Mesenchymal stem cell (in vitro differentiated cells and primary cell): ENCODE data around the gene STX4.
A peak's percentile ranks its signal among the peaks of the same experiment; 100 is the strongest.

ENCODE experiments used
- DNase-seq: peaks from one replicate; pipeline ENCODE4 v3.0.0-alpha.2; 2013
- H2AFZ ChIP-seq: one replicate; pipeline ENCODE4 v1.6.1; 2013; ENCODE audit warnings: low read depth, mild to moderate bottlenecking, control low read depth, inconsistent platforms, low read length, moderate library complexity
- H2AK5ac ChIP-seq: 2 replicates; pipeline ENCODE4 v1.6.1; 2013; ENCODE audit warnings: low read length, moderate library complexity, mild to moderate bottlenecking, inconsistent platforms; ENCODE audit not compliant: severe bottlenecking
- H2BK120ac ChIP-seq: one replicate; pipeline ENCODE4 v1.6.1; 2013; ENCODE audit warnings: low read depth, mild to moderate bottlenecking, inconsistent platforms, low read length, moderate library complexity
- H2BK12ac ChIP-seq, 2 experiments: one replicate each; pipeline ENCODE4 v1.6.1; 2013; ENCODE audit warnings: inconsistent platforms in 2 of 2, low read length in 2 of 2, mild to moderate bottlenecking in 2 of 2, moderate library complexity in 2 of 2, control low read depth in 1 of 2
- H2BK15ac ChIP-seq: one replicate; pipeline ENCODE4 v1.6.1; 2013; ENCODE audit warnings: mild to moderate bottlenecking, low read depth, inconsistent platforms; ENCODE audit not compliant: poor library complexity, severe bottlenecking
- H2BK5ac ChIP-seq: 2 replicates; pipeline ENCODE4 v1.6.1; 2013; ENCODE audit warnings: low read depth, mild to moderate bottlenecking, low read length, control low read depth, inconsistent platforms; ENCODE audit not compliant: poor library complexity, severe bottlenecking
- H3K14ac ChIP-seq, 2 experiments: one replicate each; pipeline ENCODE4 v1.6.1; 2013; ENCODE audit warnings: inconsistent platforms in 2 of 2, low read length in 2 of 2, control low read depth in 1 of 2, mild to moderate bottlenecking in 1 of 2, moderate library complexity in 1 of 2
- H3K18ac ChIP-seq, 2 experiments: one replicate each; pipeline ENCODE4 v1.6.1; 2013; ENCODE audit warnings: inconsistent platforms in 2 of 2, low read length in 2 of 2, control low read depth in 1 of 2, low read depth in 1 of 2, mild to moderate bottlenecking in 1 of 2
- H3K23ac ChIP-seq, 2 experiments: one replicate each; pipeline ENCODE4 v1.6.1; 2013; ENCODE audit warnings: inconsistent platforms in 2 of 2, low read length in 2 of 2, mild to moderate bottlenecking in 2 of 2, moderate library complexity in 2 of 2, control low read depth in 1 of 2
- H3K27ac ChIP-seq: 2 replicates; pipeline ENCODE4 v1.5.1; 2013; ENCODE audit warnings: mild to moderate bottlenecking, moderate library complexity, low read length, control low read depth, inconsistent platforms; ENCODE audit not compliant: poor library complexity, severe bottlenecking
- H3K27me3 ChIP-seq, 2 experiments: 2 replicates each; pipeline versions ENCODE4 v1.6.1 to v1.7.0; 2013; ENCODE audit warnings: low read length in 2 of 2, mild to moderate bottlenecking in 2 of 2, moderate library complexity in 2 of 2, control low read depth in 1 of 2, inconsistent platforms in 1 of 2; ENCODE audit not compliant: control insufficient read depth in 1 of 2, insufficient read depth in 1 of 2
- H3K36me3 ChIP-seq, 2 experiments: 2 replicates each; pipeline versions ENCODE4 v1.6.1 to v1.7.0; 2013; ENCODE audit warnings: low read length in 2 of 2, control low read depth in 1 of 2, inconsistent platforms in 1 of 2, low read depth in 1 of 2, mild to moderate bottlenecking in 1 of 2; ENCODE audit not compliant: insufficient read depth in 2 of 2, control insufficient read depth in 1 of 2
- H3K4ac ChIP-seq, 2 experiments: one replicate each; pipeline ENCODE4 v1.6.1; 2013; ENCODE audit warnings: inconsistent platforms in 2 of 2, low read length in 2 of 2, mild to moderate bottlenecking in 2 of 2, moderate library complexity in 2 of 2, control low read depth in 1 of 2, low read depth in 1 of 2
- H3K4me1 ChIP-seq: 2 replicates; pipeline ENCODE4 v1.6.1; 2013; ENCODE audit warnings: low read depth, low read length, control low read depth; ENCODE audit not compliant: control insufficient read depth, insufficient read depth
- H3K4me2 ChIP-seq: 2 replicates; pipeline ENCODE4 v1.6.1; 2013; ENCODE audit warnings: low read length, mild to moderate bottlenecking, inconsistent platforms; ENCODE audit not compliant: poor library complexity, severe bottlenecking
- H3K4me3 ChIP-seq, 2 experiments: 2 replicates each; pipeline versions ENCODE4 v1.5.1 to v1.7.0; 2013; ENCODE audit warnings: low read length in 2 of 2, mild to moderate bottlenecking in 2 of 2, control low read depth in 1 of 2, low read depth in 1 of 2; ENCODE audit not compliant: insufficient read depth in 1 of 2
- H3K79me1 ChIP-seq: replicated peaks from 2 replicates; pipeline ENCODE4 v1.6.1; 2013; ENCODE audit warnings: mild to moderate bottlenecking, control low read depth, low read length, inconsistent platforms; ENCODE audit not compliant: poor library complexity, severe bottlenecking
- H3K9ac ChIP-seq: 2 replicates; pipeline ENCODE4 v1.7.0; 2013; ENCODE audit warnings: mild to moderate bottlenecking, low read length, moderate library complexity
- H3K9me3 ChIP-seq: 2 replicates; pipeline ENCODE4 v1.7.0; 2013; ENCODE audit warnings: mild to moderate bottlenecking, low read length; ENCODE audit not compliant: control insufficient read depth
- H4K8ac ChIP-seq: one replicate; pipeline ENCODE4 v1.6.1; 2013; ENCODE audit warnings: inconsistent platforms, mild to moderate bottlenecking, low read length, moderate library complexity
- H4K91ac ChIP-seq: one replicate; pipeline ENCODE4 v1.6.1; 2013; ENCODE audit warnings: mild to moderate bottlenecking, low read length, inconsistent platforms
- WGBS: methylation state at CpG from one replicate; pipeline ENCODE4 v1.1.7; 2013; ENCODE audit warnings: mixed read lengths; 5-methylcytosine and 5-hydroxymethylcytosine counted together

The STX4 gene

GRCh38 chr16:31061813-31062440, 28.6 kb downstream of the STX4 start:
- no peak overlapping the region for H2BK12ac ChIP-seq
- no peak overlapping the region for H2BK5ac ChIP-seq
- no peak overlapping the region for H3K27ac ChIP-seq
- H3K9ac ChIP-seq = no peak overlapping the region
- no peak overlapping the region for H3K4me2 ChIP-seq
- peak overlapping the region; percentile 67 for H4K91ac ChIP-seq
- no peak overlapping the region for H2BK15ac ChIP-seq
- no peak overlapping the region for H2BK120ac ChIP-seq
- H3K4me1 ChIP-seq = peaks cover 22% of the 10 kb centered on the region
- H3K4ac ChIP-seq = no peak overlapping the region
- H3K23ac ChIP-seq = no peak overlapping the region
- no peaks in the 10 kb centered on the region for H3K27me3 ChIP-seq
- H3K79me1 ChIP-seq = peaks cover 33% of the 10 kb centered on the region
- H3K36me3 ChIP-seq = peaks cover 46 to 52% of the 10 kb centered on the region in 2 experiments
- H3K18ac ChIP-seq = no peak overlapping the region
- no peak overlapping the region for H2AK5ac ChIP-seq
- peak overlapping the region in 1 of 2 experiments; percentile 35 for H3K4me3 ChIP-seq
- no peak overlapping the region for H3K14ac ChIP-seq
- no peak for DNase-seq
- H3K9me3 ChIP-seq = no peaks in the 10 kb centered on the region
- peak overlapping the region; percentile 47 for H4K8ac ChIP-seq
- H2AFZ ChIP-seq = no peak overlapping the region
- WGBS = 98% methylated on average over 54 of the region's 54 CpGs

- H3K27me3 ChIP-seq = no peaks in the 10 kb centered on the region
- no peak overlapping the region for H2BK5ac ChIP-seq
- H4K91ac ChIP-seq = peak overlapping the region; percentile 52
- H2BK12ac ChIP-seq = peak overlapping the region in 1 of 2 experiments; percentile 61
- H2BK15ac ChIP-seq = no peak overlapping the region
- DNase-seq = no peak
- H3K4me3 ChIP-seq = no peak overlapping the region
- H3K4me2 ChIP-seq = no peak overlapping the region
- no peak overlapping the region for H2AK5ac ChIP-seq
- H2AFZ ChIP-seq = no peak overlapping the region
- peak overlapping the region; percentile 28 for H4K8ac ChIP-seq
- H3K27ac ChIP-seq = no peak overlapping the region
- H3K9ac ChIP-seq = no peak overlapping the region
- 86% methylated on average over 9 of the region's 9 CpGs for WGBS
- H3K18ac ChIP-seq = no peak overlapping the region
- peaks cover 25% of the 10 kb centered on the region for H3K4me1 ChIP-seq
- no peak overlapping the region for H3K4ac ChIP-seq
- no peak overlapping the region for H3K23ac ChIP-seq
- no peak overlapping the region for H3K14ac ChIP-seq
- no peaks in the 10 kb centered on the region for H3K9me3 ChIP-seq
- peaks cover 39% of the 10 kb centered on the region for H3K79me1 ChIP-seq
- no peak overlapping the region for H2BK120ac ChIP-seq
- peaks cover 37 to 40% of the 10 kb centered on the region in 2 experiments for H3K36me3 ChIP-seq
These were observed 30.1 kb downstream of the STX4 start for GRCh38 chr16:31063495-31063842.

- peaks cover 26% of the 10 kb centered on the region for H3K4me1 ChIP-seq
- H2AFZ ChIP-seq = no peak overlapping the region
- H3K4me2 ChIP-seq = no peak overlapping the region
- no peak overlapping the region for H2BK120ac ChIP-seq
- H2AK5ac ChIP-seq = peak overlapping the region; percentile 66
- H3K9ac ChIP-seq = peak overlapping the region; percentile 77
- DNase-seq = no peak
- no peak overlapping the region for H2BK5ac ChIP-seq
- H3K27ac ChIP-seq = peak overlapping the region; percentile 90
- peak overlapping the region; percentile 52 for H4K91ac ChIP-seq
- peaks cover 37 to 40% of the 10 kb centered on the region in 2 experiments for H3K36me3 ChIP-seq
- peak overlapping the region; percentile 17 for H2BK15ac ChIP-seq
- 98% methylated on average over 56 of the region's 56 CpGs for WGBS
- peak overlapping the region in 1 of 2 experiments; percentile 16 for H3K18ac ChIP-seq
- no peak overlapping the region for H3K23ac ChIP-seq
- H3K4me3 ChIP-seq = peak overlapping the region in 1 of 2 experiments; percentile 29
- H3K27me3 ChIP-seq = no peaks in the 10 kb centered on the region
- H3K14ac ChIP-seq = peak overlapping the region in 1 of 2 experiments; percentile 12
- peak overlapping the region; percentile 40 to 61 for H2BK12ac ChIP-seq
- peak overlapping the region; percentile 27 to 78 for H3K4ac ChIP-seq
- H3K9me3 ChIP-seq = no peaks in the 10 kb centered on the region
- peaks cover 39% of the 10 kb centered on the region for H3K79me1 ChIP-seq
- peak overlapping the region; percentile 20 for H4K8ac ChIP-seq
These were observed 30.7 kb downstream of the STX4 start for GRCh38 chr16:31063843-31064611.

GRCh38 chr16:31064882-31065461, 31.6 kb downstream of the STX4 start:
- Histone ChIP-seq H3K23ac (no peak overlapping the region), H3K4me3 (peak overlapping the region in 1 of 2 experiments; percentile 29), H3K4me2 (no peak overlapping the region), H3K9ac (peak overlapping the region; percentile 77), H3K14ac (peak overlapping the region in 1 of 2 experiments; percentile 37), H4K8ac (peak overlapping the region; percentile 95), H2AK5ac (peak overlapping the region; percentile 77), H3K79me1 (peaks cover 39% of the 10 kb centered on the region), H2BK12ac (peak overlapping the region; percentile 61 to 86), H3K27ac (peak overlapping the region; percentile 90), H3K36me3 (peaks cover 33 to 40% of the 10 kb centered on the region in 2 experiments), H3K9me3 (no peaks in the 10 kb centered on the region), H4K91ac (peak overlapping the region; percentile 96), H2BK5ac (peak overlapping the region; percentile 47), H3K4ac (peak overlapping the region; percentile 83 to 98), H2AFZ (no peak overlapping the region), H2BK120ac (peak overlapping the region; percentile 75), H3K4me1 (peaks cover 28% of the 10 kb centered on the region), H2BK15ac (peak overlapping the region; percentile 74), H3K18ac (peak overlapping the region; percentile 88 to 89), H3K27me3 (no peaks in the 10 kb centered on the region)
- 30% methylated on average over 4 of the region's 4 CpGs for WGBS
- peak; percentile 93 for DNase-seq
